ENCODE results near the gene MANEA. TPM values are rescaled to one million over a fixed set of nuclear protein-coding genes. Genes with fewer than 3 reads are reported as not detected.

Gene MANEA
- total RNA-seq, 1 experiment from 2014 or later, result 13.9 TPM

GRCh38 chr6:95574811-95575210, 2.5 kb upstream of the MANEA start:
- Histone ChIP-seq H3K4me2 (ENCODE audit: low read length) (no peak overlapping the region), H3K9ac (ENCODE audit: low read length) (no peak overlapping the region), H3K27me3 (ENCODE audit: insufficient read depth, low read length) (no peaks in the 10 kb centered on the region), H3K79me2 (ENCODE audit: insufficient read depth, low read length) (peaks cover 7% of the 10 kb centered on the region), H3K9me3 (ENCODE audit: control insufficient read depth in 1 of 2, insufficient read depth in 1 of 2, low read depth in 1 of 2, low read length in 2 of 2) (no peaks in the 10 kb centered on the region), H3K4me3 (replicated peaks in 1 of 2; ENCODE audit: low read depth in 1 of 2, low read length in 2 of 2) (no peak overlapping the region), H3K36me3 (ENCODE audit: control insufficient read depth in 1 of 2, insufficient read depth in 2 of 2, low read length in 2 of 2) (no peaks in the 10 kb centered on the region), H4K20me1 (ENCODE audit: insufficient read depth) (no peaks in the 10 kb centered on the region), H3K27ac (ENCODE audit: low read depth, low read length) (no peak overlapping the region), H2AFZ (ENCODE audit: low read depth, low read length, poor library complexity, severe bottlenecking) (no peak overlapping the region), H3K4me1 (ENCODE audit: control insufficient read depth in 1 of 2, insufficient read depth in 2 of 2, low read length in 2 of 2) (peaks cover 4 to 17% of the 10 kb centered on the region in 2 experiments), H3K9me2 (ENCODE audit: insufficient read depth) (no peaks in the 10 kb centered on the region)
- TF ChIP-seq ZBTB33 (IDR thresholded peaks at IDR 0.05; ENCODE audit: extremely low read depth, insufficient replicate concordance, low read length) (no peak), EGR1 (IDR thresholded peaks at IDR 0.05; ENCODE audit: low read depth) (no peak), CEBPB (IDR thresholded peaks at IDR 0.05; ENCODE audit: low read depth) (no peak), EZH2 (IDR thresholded peaks at IDR 0.05) (no peak), EZH2phosphoT487 (IDR thresholded peaks at IDR 0.05; ENCODE audit: borderline replicate concordance) (no peak)
- CTCF ChIA-PET, result no interaction called here
- DNase-seq (ENCODE audit: low read depth, low spot score) (no peak), ATAC-seq (no peak)
- RAD21 ChIA-PET (ENCODE audit: low non-redundant PET in 1 of 2, low total read pairs in 2 of 2, uncharacterized antibody in 2 of 2, unreplicated experiment in 2 of 2), result no interaction called here
- intact Hi-C loops (cut with micrococcal nuclease), result no loop called here
- POLR2A ChIA-PET, result no interaction called here
- no TSS peak for BruUV-seq (replicated peaks)

- Histone ChIP-seq H3K9me2 (ENCODE audit: insufficient read depth) (no peaks in the 10 kb centered on the region), H3K79me2 (ENCODE audit: insufficient read depth, low read length) (peaks cover 11% of the 10 kb centered on the region), H2AFZ (ENCODE audit: low read depth, low read length, poor library complexity, severe bottlenecking) (peak overlapping the region; percentile 81), H3K4me2 (ENCODE audit: low read length) (peak overlapping the region; percentile 75), H3K4me1 (ENCODE audit: control insufficient read depth in 1 of 2, insufficient read depth in 2 of 2, low read length in 2 of 2) (peaks cover 4 to 17% of the 10 kb centered on the region in 2 experiments), H3K36me3 (ENCODE audit: control insufficient read depth in 1 of 2, insufficient read depth in 2 of 2, low read length in 2 of 2) (no peaks in the 10 kb centered on the region), H3K9ac (ENCODE audit: low read length) (peak overlapping the region; percentile 70), H3K27me3 (ENCODE audit: insufficient read depth, low read length) (no peaks in the 10 kb centered on the region), H4K20me1 (ENCODE audit: insufficient read depth) (no peaks in the 10 kb centered on the region), H3K27ac (ENCODE audit: low read depth, low read length) (peak overlapping the region; percentile 91; the same call in 1 of the 2 replicates), H3K4me3 (replicated peaks in 1 of 2; ENCODE audit: low read depth in 1 of 2, low read length in 2 of 2) (peak overlapping the region; percentile 63 to 71), H3K9me3 (ENCODE audit: control insufficient read depth in 1 of 2, insufficient read depth in 1 of 2, low read depth in 1 of 2, low read length in 2 of 2) (no peaks in the 10 kb centered on the region)
- ChIA-PET CTCF (no interaction called here), RAD21 (ENCODE audit: low non-redundant PET in 1 of 2, low total read pairs in 2 of 2, uncharacterized antibody in 2 of 2, unreplicated experiment in 2 of 2) (no interaction called here), POLR2A (no interaction called here)
- intact Hi-C loops (cut with micrococcal nuclease), result no loop called here
- ATAC-seq, result no peak
- no peak for DNase-seq (ENCODE audit: low read depth, low spot score)
- BruUV-seq (replicated peaks), result no TSS peak
- TF ChIP-seq POLR2AphosphoS5 (IDR thresholded peaks at IDR 0.05; ENCODE audit: low read depth, low read length) (no peak), TCF7L2 (IDR thresholded peaks at IDR 0.05; ENCODE audit: borderline replicate concordance, extremely low read depth, insufficient read depth, insufficient read length) (no peak), EZH2phosphoT487 (IDR thresholded peaks at IDR 0.05; ENCODE audit: borderline replicate concordance) (no peak), EGR1 (IDR thresholded peaks at IDR 0.05; ENCODE audit: low read depth) (no peak), REST (IDR thresholded peaks at IDR 0.05; ENCODE audit: low read depth) (no peak), ELF1 (IDR thresholded peaks at IDR 0.05; ENCODE audit: borderline replicate concordance, low read depth) (no peak), SIN3A (IDR thresholded peaks at IDR 0.05; ENCODE audit: low read depth) (no peak)
- TF ChIP-seq, protein P1, sequence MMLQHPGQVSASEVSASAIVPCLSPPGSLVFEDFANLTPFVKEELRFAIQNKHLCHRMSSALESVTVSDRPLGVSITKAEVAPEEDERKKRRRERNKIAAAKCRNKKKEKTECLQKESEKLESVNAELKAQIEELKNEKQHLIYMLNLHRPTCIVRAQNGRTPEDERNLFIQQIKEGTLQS (IDR thresholded peaks at IDR 0.05), result no peak
- TF ChIP-seq, protein P2, sequence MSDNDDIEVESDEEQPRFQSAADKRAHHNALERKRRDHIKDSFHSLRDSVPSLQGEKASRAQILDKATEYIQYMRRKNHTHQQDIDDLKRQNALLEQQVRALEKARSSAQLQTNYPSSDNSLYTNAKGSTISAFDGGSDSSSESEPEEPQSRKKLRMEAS (IDR thresholded peaks at IDR 0.05), result no peak
These were observed 927 bp upstream of the MANEA start for GRCh38 chr6:95576218-95576997.
